HG03280 (cell line): ENCODE results near the gene CFAP126.
"Not testable (repeated sequence)": the region's sequence is repeated elsewhere in the genome, so short reads cannot be mapped to it uniquely, and the experiment has no call there.

Experiments used
- ATAC-seq: cut with Tn5 transposase; IDR thresholded peaks from one replicate; pipeline ENCODE4 v1.9.1; 2021; ENCODE audit warnings: mild to moderate bottlenecking, moderate library complexity; ENCODE audit not compliant: unreplicated experiment

The CFAP126 gene

DNA sequence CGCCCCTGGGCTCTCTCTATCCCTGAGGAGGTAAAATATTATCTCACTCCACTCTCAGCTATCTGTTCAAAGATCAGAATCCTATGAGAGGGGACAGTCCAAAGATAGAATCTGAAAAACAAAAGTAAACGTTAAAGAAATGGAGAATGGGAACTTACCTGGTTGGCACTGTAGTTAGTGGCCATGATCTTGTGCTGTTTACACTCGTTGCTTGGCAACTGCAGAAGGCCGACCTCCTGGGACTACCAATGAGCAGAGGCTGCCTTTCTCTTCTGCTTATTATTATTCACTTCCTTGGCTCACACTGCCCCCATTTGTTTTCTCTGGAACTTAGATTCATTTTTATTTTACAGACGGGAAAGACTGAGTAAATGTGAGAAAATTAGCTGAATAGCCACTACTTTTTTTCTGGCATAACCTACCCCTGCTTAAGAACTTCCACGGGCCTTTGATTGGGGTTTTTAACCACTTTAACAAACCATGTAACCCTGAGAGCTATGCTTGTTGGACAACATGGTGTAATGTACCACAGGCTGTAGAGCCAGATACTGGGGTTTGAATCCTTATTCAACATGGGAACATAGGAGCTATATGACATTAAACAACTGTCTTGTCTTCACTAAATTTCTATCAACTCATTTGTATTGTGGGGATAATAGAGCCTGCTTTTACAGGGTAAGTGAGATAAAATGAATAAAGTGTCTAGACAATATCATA is at the start of gene CFAP126:
Gene CFAP126 (minus strand): TSS at position 193 of the 717 bp plus-strand sequence. CDS start 8 bp downstream, at position 185.
- ATAC-seq, result peak; percentile 93

DNA sequence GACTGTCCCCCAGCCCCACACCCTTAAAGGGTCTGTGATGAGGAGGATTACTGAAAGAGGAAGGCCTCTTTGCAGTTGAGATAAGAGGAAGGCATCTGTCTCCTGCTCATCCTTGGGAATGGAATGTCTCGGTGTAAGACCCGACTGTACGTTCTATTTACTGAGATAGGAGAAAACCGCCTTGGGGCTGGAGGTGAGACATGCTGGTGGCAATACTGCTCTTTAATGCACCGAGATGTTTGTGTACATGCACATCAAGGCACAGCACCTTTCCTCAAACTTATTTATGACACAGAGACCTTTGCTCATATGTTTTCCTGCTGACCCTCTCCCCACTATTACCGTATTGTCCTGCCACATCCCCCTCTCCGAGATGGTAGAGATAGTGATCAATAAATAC is 45.4 kb upstream of the CFAP126 start:
- not testable (repeated sequence) for ATAC-seq

GRCh38 chr1:161410636-161410970 is 42.9 kb upstream of the CFAP126 start:
- ATAC-seq, result not testable (repeated sequence)

DNA sequence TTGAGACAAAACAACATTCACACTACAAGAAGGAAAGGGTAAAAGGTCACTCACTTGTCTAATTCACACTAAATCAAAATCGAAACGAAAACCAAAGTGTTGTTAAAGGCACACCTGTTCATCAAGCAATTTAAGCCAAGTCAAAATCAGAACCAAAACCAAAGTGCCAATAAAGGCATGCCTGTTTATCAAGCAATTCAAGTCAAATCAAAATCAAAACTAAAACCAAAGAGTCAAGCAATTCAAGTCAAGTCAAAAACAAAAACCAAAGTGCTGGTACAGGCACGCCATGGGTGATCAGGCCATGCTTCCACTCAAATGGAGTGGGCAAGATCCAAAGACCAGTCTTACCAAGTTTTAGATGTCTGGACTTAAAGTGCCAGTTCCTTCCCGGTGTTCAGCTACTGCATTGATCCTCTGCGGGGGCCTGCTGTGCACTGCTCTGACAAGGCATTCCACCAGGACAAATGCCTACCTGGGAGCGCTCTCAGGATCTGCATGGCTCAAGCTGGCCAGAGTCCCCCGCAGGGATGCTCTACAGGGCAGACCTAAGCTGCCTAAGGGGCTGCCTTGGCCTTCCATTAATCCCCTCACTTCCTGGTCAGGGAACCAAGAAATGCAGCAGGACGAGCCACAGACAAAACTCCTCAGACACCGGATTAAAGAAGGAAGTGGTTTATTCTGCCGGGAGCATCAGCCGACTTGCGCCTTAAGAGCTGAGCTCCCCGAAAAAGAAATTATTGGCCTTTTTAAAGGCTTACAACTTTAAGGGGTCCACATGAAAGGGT is 42.4 kb upstream of the CFAP126 start:
- not testable (repeated sequence) for ATAC-seq

GRCh38 chr1:161408429-161409052 is 40.9 kb upstream of the CFAP126 start:
- ATAC-seq, result no peak

GRCh38 chr1:161407451-161407985 is 39.8 kb upstream of the CFAP126 start:
- ATAC-seq, result no peak

DNA sequence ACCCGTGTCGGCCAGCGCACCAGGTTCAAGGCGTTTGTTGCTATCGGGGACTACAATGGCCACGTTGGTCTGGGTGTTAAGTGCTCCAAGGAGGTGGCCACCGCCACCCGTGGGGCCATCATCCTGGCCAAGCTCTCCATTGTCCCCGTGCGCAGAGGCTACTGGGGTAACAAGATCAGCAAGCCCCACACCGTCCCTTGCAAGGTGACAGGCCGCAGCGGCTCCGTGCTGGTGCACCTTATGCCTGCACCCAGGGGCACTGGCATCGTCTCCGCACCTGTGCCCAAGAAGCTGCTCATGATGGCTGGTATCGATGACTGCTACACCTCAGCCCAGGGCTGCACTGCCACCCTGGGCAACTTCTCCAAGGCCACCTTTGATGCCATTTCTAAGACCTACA is 38.9 kb upstream of the CFAP126 start:
- not testable (repeated sequence) for ATAC-seq

- no peak for ATAC-seq
Observed at GRCh38 chr1:161404051-161404597, 36.4 kb upstream of the CFAP126 start.

DNA sequence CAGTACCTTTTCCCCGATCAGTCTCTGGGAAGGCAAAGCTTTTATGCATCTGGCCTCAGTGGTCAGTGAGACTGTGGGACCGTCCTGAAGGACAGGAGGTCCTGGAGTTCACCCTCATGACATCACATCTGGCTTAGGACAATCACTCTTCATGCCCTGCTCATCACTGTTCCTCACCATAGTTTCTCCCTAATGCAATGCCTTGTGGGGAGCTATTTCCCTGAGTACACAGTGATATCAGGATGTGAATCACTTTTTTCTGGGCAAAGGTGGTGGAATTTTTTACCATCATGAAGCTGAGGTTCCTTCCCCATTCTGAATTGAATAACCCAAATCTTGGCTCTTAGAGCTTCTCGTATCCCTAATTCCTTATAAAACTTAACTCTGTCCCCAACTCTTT is 34.8 kb upstream of the CFAP126 start:
- ATAC-seq, result no peak

DNA sequence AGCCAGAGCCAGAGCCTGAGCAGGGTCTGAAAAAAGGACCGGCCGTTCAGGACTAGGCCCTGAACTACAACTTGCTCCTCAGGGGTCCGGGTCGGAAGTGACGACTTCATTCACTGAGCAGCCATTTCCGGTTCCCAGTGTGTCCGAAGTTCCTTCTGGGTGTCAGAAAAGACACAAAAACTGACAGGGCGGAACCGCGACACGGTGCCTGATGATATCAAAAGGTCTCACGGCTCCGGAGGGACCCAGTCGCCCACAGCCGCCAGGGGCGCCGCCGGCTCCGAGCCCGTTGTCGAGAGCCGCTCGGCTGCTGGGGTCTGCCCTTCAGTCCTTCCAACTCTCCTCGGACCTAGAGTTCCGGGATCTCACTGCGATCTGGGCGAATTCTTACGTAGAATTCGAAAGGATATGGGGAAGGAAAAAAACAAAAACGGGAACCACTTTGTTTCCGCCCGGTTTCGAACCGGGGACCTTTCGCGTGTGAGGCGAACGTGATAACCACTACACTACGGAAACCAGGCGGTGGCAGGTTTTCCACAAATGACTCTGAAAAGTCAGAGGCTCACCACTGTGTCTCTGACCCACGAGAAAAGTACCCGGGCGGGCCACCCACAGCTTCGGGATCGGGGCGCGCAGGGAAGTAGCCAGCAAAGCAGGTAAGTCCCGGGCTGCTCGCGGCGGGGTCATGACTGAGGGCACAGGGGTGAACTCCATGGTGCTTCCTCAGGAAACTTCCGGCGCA is 31.8 kb upstream of the CFAP126 start:
- ATAC-seq, result peak; percentile 73

DNA sequence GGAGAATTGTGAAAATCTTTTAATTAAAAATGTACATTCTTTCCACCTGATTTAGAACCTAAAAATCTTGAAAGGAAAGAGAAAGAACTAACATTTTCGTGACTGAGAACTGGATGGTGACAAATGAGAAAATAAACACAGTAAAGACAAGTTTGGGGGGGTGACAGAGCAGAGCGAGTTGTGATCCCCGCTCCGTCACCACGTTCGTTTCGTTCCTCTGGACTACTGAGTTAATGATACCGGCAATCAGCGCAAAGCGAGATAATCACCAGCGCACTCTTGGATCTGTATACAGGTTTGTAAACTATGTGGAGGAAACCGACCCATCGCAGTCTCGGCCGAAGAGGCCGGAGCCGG is 31.2 kb upstream of the CFAP126 start:
- ATAC-seq, result no peak

GRCh38 chr1:161397038-161397437 is 29.4 kb upstream of the CFAP126 start:
- not testable (repeated sequence) for ATAC-seq

- ATAC-seq, result no peak
Observed at GRCh38 chr1:161393151-161393550, 25.5 kb upstream of the CFAP126 start.

- ATAC-seq, result no peak
Observed at GRCh38 chr1:161391611-161392010, 23.9 kb upstream of the CFAP126 start.

GRCh38 chr1:161391136-161391535 is 23.5 kb upstream of the CFAP126 start:
- not testable (repeated sequence) for ATAC-seq

DNA sequence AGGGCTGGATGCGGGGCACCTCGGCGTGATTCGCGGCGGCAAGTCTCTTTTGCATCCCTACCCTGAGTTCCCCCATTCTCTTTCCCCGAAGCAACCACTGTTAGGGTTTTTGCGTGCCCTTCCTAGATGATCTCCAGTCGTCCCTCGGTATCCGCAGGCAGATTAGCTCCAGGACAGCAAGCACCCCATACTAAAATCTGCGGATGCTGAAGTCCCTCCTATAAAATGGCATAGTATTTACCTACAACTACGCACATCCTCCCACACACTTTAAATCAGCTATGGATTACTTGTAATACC is 22.8 kb upstream of the CFAP126 start:
- ATAC-seq, result peak; percentile 9

DNA sequence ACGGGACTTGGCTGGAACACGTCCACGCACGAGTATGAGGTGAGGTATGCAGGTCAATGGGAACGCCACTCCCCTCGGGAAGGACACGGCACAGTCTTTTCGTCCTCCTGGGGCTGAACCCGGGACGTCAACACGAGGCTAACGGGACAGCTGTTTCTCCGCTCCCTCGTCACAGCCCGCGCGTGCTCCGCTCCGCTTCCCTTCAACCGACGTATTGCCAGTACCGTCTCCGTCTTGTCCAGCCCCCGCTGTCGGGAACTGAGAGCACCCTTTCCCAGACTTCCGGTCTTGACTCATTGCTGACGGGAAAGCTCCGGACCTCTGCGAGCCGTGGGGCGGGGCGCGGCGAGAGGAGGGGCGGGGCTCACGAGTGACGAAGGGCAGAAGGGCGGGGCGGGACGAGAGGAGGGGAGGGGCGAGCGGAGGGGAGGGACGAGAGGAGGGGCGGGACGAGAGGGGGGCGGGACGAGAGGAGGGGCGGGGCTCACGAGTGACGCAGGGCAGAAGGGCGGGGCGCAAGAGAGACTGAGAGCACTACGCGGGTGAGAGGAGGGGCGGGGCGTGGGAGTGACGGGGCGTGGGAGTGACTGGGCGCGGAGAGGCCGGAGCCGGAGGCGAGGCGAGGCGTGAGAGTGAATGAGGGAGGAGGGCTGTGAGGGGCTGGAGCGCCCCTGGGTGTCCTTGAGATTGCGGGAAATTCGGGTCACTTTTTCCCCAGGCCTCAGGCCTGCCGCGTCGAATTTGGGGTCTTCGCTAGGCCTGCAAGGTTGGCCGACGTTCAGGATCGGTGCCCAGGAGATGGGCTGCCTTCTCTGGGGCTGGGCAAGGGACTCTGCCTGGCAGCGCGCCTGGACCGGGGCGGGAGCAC is 22.2 kb upstream of the CFAP126 start:
- ATAC-seq, result peak; percentile 88

DNA sequence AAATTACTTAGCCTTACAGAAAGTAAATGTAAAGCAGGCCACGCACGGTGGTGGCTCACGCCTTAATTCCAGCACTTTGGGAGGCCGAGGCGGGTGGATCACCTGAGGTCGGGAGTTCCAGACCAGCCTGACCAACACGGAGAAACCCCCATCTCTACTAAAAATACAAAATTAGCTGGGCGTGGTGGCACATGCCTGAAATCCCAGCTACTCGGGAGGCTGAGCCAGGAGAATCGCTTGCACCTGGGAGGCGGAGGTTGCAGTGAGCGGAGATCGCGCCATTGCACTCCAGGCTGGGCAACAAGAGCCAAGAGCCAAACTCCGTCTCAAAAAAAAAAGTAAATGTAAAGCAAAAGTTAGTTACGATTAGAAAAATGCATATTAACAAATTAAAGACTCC is 21.5 kb upstream of the CFAP126 start:
- not testable (repeated sequence) for ATAC-seq

GRCh38 chr1:161388639-161389038 is 21.0 kb upstream of the CFAP126 start:
- no peak for ATAC-seq
